CD4-positive, alpha-beta memory T cell (primary cell): ENCODE results near the gene COBL. TPM values are rescaled to one million over a fixed set of nuclear protein-coding genes. Genes with fewer than 3 reads are reported as not detected.

Experiments used
- CTCF ChIA-PET: fragments of 350-600 bp; sonication (Branson Sonifier 250); formaldehyde crosslinking; loops from one replicate; lab custom pipeline; 2021; ENCODE audit warnings: inconsistent platforms; ENCODE audit not compliant: partially characterized antibody; lab: Charles Lee
- POLR2A ChIA-PET: fragments of 350-600 bp; sonication (Branson Sonifier 250); formaldehyde crosslinking; loops from one replicate; lab custom pipeline; 2021; ENCODE audit not compliant: partially characterized antibody; lab: Charles Lee
- DNase-seq, 5 donors: peaks; one replicate each; pipeline versions ENCODE4 v3.0.0 to v3.0.0-alpha.2; 2020 to 2022; ENCODE audit warnings: mixed read lengths in 1 of 5
- H3K27ac ChIP-seq: one replicate; pipeline ENCODE4 v1.7.0; 2013; ENCODE audit warnings: low read depth, low read length
- H3K27me3 ChIP-seq: 2 replicates; pipeline ENCODE4 v1.7.0; 2013; ENCODE audit warnings: mild to moderate bottlenecking, low read length, moderate library complexity; ENCODE audit not compliant: insufficient read depth
- H3K36me3 ChIP-seq: 2 replicates; pipeline ENCODE4 v1.7.0; 2013; ENCODE audit warnings: mild to moderate bottlenecking, low read length, moderate library complexity; ENCODE audit not compliant: insufficient read depth
- H3K4me1 ChIP-seq: 2 replicates; pipeline ENCODE4 v1.7.0; 2013; ENCODE audit warnings: mild to moderate bottlenecking, low read length, moderate library complexity; ENCODE audit not compliant: insufficient read depth
- H3K4me3 ChIP-seq, 2 donors: one replicate each; pipeline ENCODE4 v1.7.0; 2013; ENCODE audit warnings: low read length in 2 of 2, mild to moderate bottlenecking in 1 of 2
- H3K9me3 ChIP-seq, 2 donors: one replicate each; pipeline ENCODE4 v1.7.0; 2013; ENCODE audit warnings: low read length in 2 of 2, control low read depth in 1 of 2; ENCODE audit not compliant: control insufficient read depth in 1 of 2
- H3K27ac Mint-ChIP-seq, 7 donors: one replicate each; pipeline ENCODE4 v1.8.0; 2020 to 2021; ENCODE audit warnings: mixed read lengths in 7 of 7, mild to moderate bottlenecking in 6 of 7, inconsistent platforms in 3 of 7, moderate library complexity in 3 of 7
- H3K27me3 Mint-ChIP-seq, 2 donors: one replicate each; pipeline ENCODE4 v1.8.0; 2020 to 2021; ENCODE audit warnings: mixed read lengths in 2 of 2
- H3K36me3 Mint-ChIP-seq, 2 donors: one replicate each; pipeline ENCODE4 v1.8.0; 2020 to 2021; ENCODE audit warnings: mixed read lengths in 2 of 2, inconsistent platforms in 1 of 2, mild to moderate bottlenecking in 1 of 2
- H3K4me1 Mint-ChIP-seq, 4 donors: one replicate each; pipeline ENCODE4 v1.8.0; 2020 to 2021; ENCODE audit warnings: mixed read lengths in 4 of 4, mild to moderate bottlenecking in 1 of 4
- H3K4me3 Mint-ChIP-seq, 8 donors: one replicate each; pipeline ENCODE4 v1.8.0; 2020 to 2021; ENCODE audit warnings: mixed read lengths in 8 of 8, mild to moderate bottlenecking in 7 of 8, moderate library complexity in 6 of 8, inconsistent platforms in 3 of 8
- H3K9me3 Mint-ChIP-seq, 8 donors: one replicate each; pipeline ENCODE4 v1.8.0; 2020 to 2021; ENCODE audit warnings: mixed read lengths in 8 of 8, mild to moderate bottlenecking in 5 of 8, inconsistent platforms in 3 of 8, moderate library complexity in 1 of 8
- intact Hi-C: fragments of 100-400 bp; cut with micrococcal nuclease; formaldehyde crosslinking; loops from one replicate; pipeline ENCODE4 v1.15.1; 2023
- polyA plus RNA-seq, 2 donors: library from polyadenylated mRNA; unstranded; fragments of 300-500 nt; fragmentation: Illumina TruSeq; gene quantifications; one replicate each; pipeline ENCODE4 v1.2.3, GENCODE V29; 2021
- total RNA-seq, 2 experiments: library from RNA; stranded (reverse); gene quantifications; one replicate each; pipeline ENCODE4 v1.2.3, GENCODE V29; 2021

The COBL gene
- total and polyA plus RNA-seq, 4 experiments from 2014 or later = not detected

- Mint-ChIP-seq H3K36me3 (no peaks in the 10 kb centered on the region), H3K9me3 (no peaks in the 10 kb centered on the region), H3K4me1 (no peaks in the 10 kb centered on the region), H3K4me3 (no peak overlapping the region), H3K27ac (no peak overlapping the region), H3K27me3 (peaks cover 2 to 14% of the 10 kb centered on the region in 2 donors)
- DNase-seq = no peak
- Histone ChIP-seq H3K4me1 (no peaks in the 10 kb centered on the region), H3K36me3 (no peaks in the 10 kb centered on the region), H3K27ac (no peak overlapping the region), H3K27me3 (no peaks in the 10 kb centered on the region), H3K9me3 (no peaks in the 10 kb centered on the region), H3K4me3 (no peak overlapping the region)
- intact Hi-C loops = no loop called here
- ChIA-PET POLR2A (no interaction called here), CTCF (no interaction called here)
Measured at GRCh38 chr7:51273360-51273759, 43.2 kb downstream of the COBL start.

GRCh38 chr7:51270965-51271364, 45.6 kb downstream of the COBL start:
- no peaks in the 10 kb centered on the region for H3K27me3 ChIP-seq
- peaks cover 2 to 7% of the 10 kb centered on the region in 2 donors for H3K27me3 Mint-ChIP-seq
- H3K4me1 ChIP-seq = no peaks in the 10 kb centered on the region
- no peak overlapping the region for H3K4me3 Mint-ChIP-seq
- H3K9me3 ChIP-seq = no peaks in the 10 kb centered on the region
- no peaks in the 10 kb centered on the region for H3K36me3 ChIP-seq
- DNase-seq = no peak
- no peak overlapping the region for H3K27ac Mint-ChIP-seq
- CTCF ChIA-PET = no interaction called here
- intact Hi-C loops = no loop called here
- no peaks in the 10 kb centered on the region for H3K9me3 Mint-ChIP-seq
- H3K27ac ChIP-seq = no peak overlapping the region
- POLR2A ChIA-PET = no interaction called here
- no peaks in the 10 kb centered on the region for H3K4me1 Mint-ChIP-seq
- no peak overlapping the region for H3K4me3 ChIP-seq
- H3K36me3 Mint-ChIP-seq = no peaks in the 10 kb centered on the region

- no peak overlapping the region for H3K4me3 ChIP-seq
- DNase-seq = no peak
- no peaks in the 10 kb centered on the region for H3K4me1 Mint-ChIP-seq
- CTCF ChIA-PET = no interaction called here
- H3K4me1 ChIP-seq = no peaks in the 10 kb centered on the region
- intact Hi-C loops = no loop called here
- H3K27ac Mint-ChIP-seq = no peak overlapping the region
- H3K27ac ChIP-seq = no peak overlapping the region
- POLR2A ChIA-PET = no interaction called here
- peaks cover 2 to 7% of the 10 kb centered on the region in 2 donors for H3K27me3 Mint-ChIP-seq
- no peaks in the 10 kb centered on the region for H3K9me3 Mint-ChIP-seq
- no peak overlapping the region for H3K4me3 Mint-ChIP-seq
- no peaks in the 10 kb centered on the region for H3K36me3 Mint-ChIP-seq
- H3K9me3 ChIP-seq = no peaks in the 10 kb centered on the region
- no peaks in the 10 kb centered on the region for H3K36me3 ChIP-seq
- H3K27me3 ChIP-seq = no peaks in the 10 kb centered on the region
Measured at GRCh38 chr7:51269911-51270310, 46.7 kb downstream of the COBL start.

- ChIA-PET POLR2A (no interaction called here), CTCF (no interaction called here)
- H3K9me3 ChIP-seq = no peaks in the 10 kb centered on the region
- no peaks in the 10 kb centered on the region for H3K9me3 Mint-ChIP-seq
- peaks cover 2 to 7% of the 10 kb centered on the region in 2 donors for H3K27me3 Mint-ChIP-seq
- no peaks in the 10 kb centered on the region for H3K27me3 ChIP-seq
- no peak overlapping the region for H3K27ac Mint-ChIP-seq
- intact Hi-C loops = no loop called here
- H3K4me1 ChIP-seq = no peaks in the 10 kb centered on the region
- H3K4me3 Mint-ChIP-seq = no peak overlapping the region
- no peaks in the 10 kb centered on the region for H3K36me3 ChIP-seq
- H3K4me1 Mint-ChIP-seq = no peaks in the 10 kb centered on the region
- no peaks in the 10 kb centered on the region for H3K36me3 Mint-ChIP-seq
- no peak overlapping the region for H3K27ac ChIP-seq
- no peak overlapping the region for H3K4me3 ChIP-seq
- DNase-seq = no peak
Measured at GRCh38 chr7:51269321-51269720, 47.3 kb downstream of the COBL start.

GRCh38 chr7:51268859-51269258, 47.8 kb downstream of the COBL start:
- ChIA-PET POLR2A (no interaction called here), CTCF (no interaction called here)
- no peak for DNase-seq
- Histone ChIP-seq H3K27me3 (no peaks in the 10 kb centered on the region), H3K36me3 (no peaks in the 10 kb centered on the region), H3K9me3 (no peaks in the 10 kb centered on the region), H3K4me1 (no peaks in the 10 kb centered on the region), H3K4me3 (no peak overlapping the region), H3K27ac (no peak overlapping the region)
- H3K36me3 Mint-ChIP-seq = no peaks in the 10 kb centered on the region
- no peak overlapping the region for H3K4me3 Mint-ChIP-seq
- intact Hi-C loops = no loop called here
- H3K4me1 Mint-ChIP-seq = no peaks in the 10 kb centered on the region
- peaks cover 2 to 4% of the 10 kb centered on the region in 2 donors for H3K27me3 Mint-ChIP-seq
- H3K9me3 Mint-ChIP-seq = no peaks in the 10 kb centered on the region
- H3K27ac Mint-ChIP-seq = no peak overlapping the region

- Histone ChIP-seq H3K4me3 (no peak overlapping the region), H3K4me1 (no peaks in the 10 kb centered on the region), H3K27me3 (no peaks in the 10 kb centered on the region), H3K9me3 (no peaks in the 10 kb centered on the region), H3K36me3 (no peaks in the 10 kb centered on the region), H3K27ac (no peak overlapping the region)
- no peak for DNase-seq
- no peaks in the 10 kb centered on the region for H3K4me1 Mint-ChIP-seq
- no peak overlapping the region for H3K4me3 Mint-ChIP-seq
- H3K27me3 Mint-ChIP-seq = peaks cover 1 to 2% of the 10 kb centered on the region in 2 donors
- H3K9me3 Mint-ChIP-seq = peaks cover 0 to under 1% (median 0%) of the 10 kb centered on the region in 8 donors
- no peak overlapping the region for H3K27ac Mint-ChIP-seq
- intact Hi-C loops = no loop called here
- ChIA-PET CTCF (no interaction called here), POLR2A (no interaction called here)
- no peaks in the 10 kb centered on the region for H3K36me3 Mint-ChIP-seq
Measured at GRCh38 chr7:51267169-51267568, 49.4 kb downstream of the COBL start.

- H3K4me3 ChIP-seq = no peak overlapping the region
- H3K4me1 ChIP-seq = no peaks in the 10 kb centered on the region
- Mint-ChIP-seq H3K27ac (no peak overlapping the region), H3K4me1 (no peaks in the 10 kb centered on the region), H3K9me3 (peaks cover 0 to 3% (median 0%) of the 10 kb centered on the region in 8 donors), H3K27me3 (peaks cover 3 to 4% of the 10 kb centered on the region in 2 donors), H3K4me3 (no peak overlapping the region), H3K36me3 (no peaks in the 10 kb centered on the region)
- no peak for DNase-seq
- no peak overlapping the region for H3K27ac ChIP-seq
- no peaks in the 10 kb centered on the region for H3K9me3 ChIP-seq
- ChIA-PET CTCF (no interaction called here), POLR2A (no interaction called here)
- H3K27me3 ChIP-seq = no peaks in the 10 kb centered on the region
- intact Hi-C loops = no loop called here
- no peaks in the 10 kb centered on the region for H3K36me3 ChIP-seq
Measured at GRCh38 chr7:51265066-51265907, 51.3 kb downstream of the COBL start.
